HG03095 (cell line): ENCODE results near the gene LDLRAD4.

Experiments used
- ATAC-seq: cut with Tn5 transposase; IDR thresholded peaks from one replicate; pipeline ENCODE4 v1.9.1; 2021; ENCODE audit warnings: moderate library complexity; ENCODE audit not compliant: unreplicated experiment

Gene LDLRAD4

GRCh38 chr18:13542520-13542847 is 323.9 kb downstream of the LDLRAD4 start:
- ATAC-seq, result no peak

- ATAC-seq, result no peak
These were observed 324.6 kb downstream of the LDLRAD4 start for GRCh38 chr18:13543144-13543543.

DNA sequence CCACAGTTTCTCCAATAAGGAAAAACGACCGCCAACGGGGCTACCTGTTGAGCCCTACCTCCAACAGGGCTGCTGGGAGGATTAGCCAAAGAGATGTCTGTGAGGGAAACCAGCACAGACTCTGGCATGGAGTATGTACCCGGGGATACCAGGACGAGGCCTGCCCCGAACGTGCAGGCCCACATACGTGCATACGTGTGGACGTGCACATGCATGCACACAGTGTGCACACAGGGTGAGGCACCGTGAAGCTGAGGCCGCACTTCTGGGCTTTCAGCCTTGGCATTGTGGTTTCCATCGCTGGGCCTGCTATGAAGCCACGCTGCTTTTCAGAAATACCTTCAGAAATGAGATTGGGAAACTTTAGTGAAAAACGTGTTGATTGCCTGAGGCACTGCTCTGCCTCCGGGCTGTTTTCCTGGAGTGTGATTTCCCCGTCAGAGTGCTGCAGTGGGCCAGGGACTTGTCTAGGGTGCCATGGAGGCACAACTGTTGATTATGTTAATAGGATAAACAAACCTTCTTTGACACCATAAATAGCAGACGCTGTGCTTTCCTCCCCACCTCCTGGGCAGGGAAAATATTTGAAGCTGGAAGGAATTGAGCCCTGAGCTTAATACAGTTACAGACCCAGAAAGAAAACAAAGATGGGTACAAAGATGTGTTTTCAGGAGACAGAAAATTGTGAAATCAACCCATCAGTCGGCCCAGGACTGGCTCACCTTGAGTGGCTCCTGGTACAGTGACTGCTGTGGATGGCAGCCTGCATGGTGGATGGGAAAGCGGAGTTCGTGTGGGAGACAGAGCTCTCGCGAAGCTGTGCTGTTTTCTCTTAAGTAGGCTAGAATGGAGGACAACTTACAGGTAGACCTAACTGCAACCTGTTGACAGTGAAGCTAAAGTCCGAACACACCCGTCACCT is 325.5 kb downstream of the LDLRAD4 start:
- no peak for ATAC-seq

DNA sequence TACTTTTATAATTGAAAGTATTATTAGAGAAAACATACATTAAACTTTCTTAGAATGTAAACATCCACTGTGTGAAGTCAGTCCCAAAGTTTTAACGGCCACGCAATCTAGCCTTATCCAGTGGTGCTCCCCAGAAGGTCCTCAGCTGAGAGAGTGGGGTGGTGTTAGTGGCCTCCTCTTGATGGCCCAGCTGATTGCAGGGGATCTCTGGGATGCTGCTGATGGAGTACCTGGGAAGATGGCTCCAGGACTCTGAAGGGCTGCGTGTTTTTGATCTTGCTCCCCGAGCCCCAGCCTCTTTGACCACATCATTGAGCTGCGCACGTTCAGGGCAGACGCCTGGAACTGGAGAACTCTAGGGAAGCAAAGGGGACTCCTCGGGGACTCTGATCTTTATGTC is 326.4 kb downstream of the LDLRAD4 start:
- ATAC-seq, result no peak

- ATAC-seq, result no peak
These were observed 327.0 kb downstream of the LDLRAD4 start for GRCh38 chr18:13545514-13545913.

- no peak for ATAC-seq
These were observed 327.4 kb downstream of the LDLRAD4 start for GRCh38 chr18:13545955-13546354.

- ATAC-seq, result no peak
These were observed 328.1 kb downstream of the LDLRAD4 start for GRCh38 chr18:13546638-13547037.

DNA sequence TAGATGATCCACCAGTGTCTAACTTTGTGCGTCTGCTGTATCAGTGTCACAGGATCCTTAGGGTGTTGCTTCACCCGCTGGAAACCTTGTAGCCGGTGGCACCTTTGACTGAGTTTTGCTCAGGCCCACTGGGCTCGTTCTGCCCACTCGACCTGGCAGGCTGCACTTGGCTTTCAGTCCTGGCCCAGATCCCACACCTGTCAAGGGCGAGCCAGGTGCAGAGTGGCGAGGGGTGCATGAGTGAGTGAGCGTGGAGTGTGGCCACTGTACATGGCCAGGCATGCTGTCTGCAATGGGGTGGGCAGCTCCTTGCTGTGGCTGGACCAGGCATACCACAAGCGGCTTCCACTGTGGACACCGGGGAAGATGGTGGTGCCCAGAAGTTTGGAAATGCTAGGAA is 328.8 kb downstream of the LDLRAD4 start:
- no peak for ATAC-seq

DNA sequence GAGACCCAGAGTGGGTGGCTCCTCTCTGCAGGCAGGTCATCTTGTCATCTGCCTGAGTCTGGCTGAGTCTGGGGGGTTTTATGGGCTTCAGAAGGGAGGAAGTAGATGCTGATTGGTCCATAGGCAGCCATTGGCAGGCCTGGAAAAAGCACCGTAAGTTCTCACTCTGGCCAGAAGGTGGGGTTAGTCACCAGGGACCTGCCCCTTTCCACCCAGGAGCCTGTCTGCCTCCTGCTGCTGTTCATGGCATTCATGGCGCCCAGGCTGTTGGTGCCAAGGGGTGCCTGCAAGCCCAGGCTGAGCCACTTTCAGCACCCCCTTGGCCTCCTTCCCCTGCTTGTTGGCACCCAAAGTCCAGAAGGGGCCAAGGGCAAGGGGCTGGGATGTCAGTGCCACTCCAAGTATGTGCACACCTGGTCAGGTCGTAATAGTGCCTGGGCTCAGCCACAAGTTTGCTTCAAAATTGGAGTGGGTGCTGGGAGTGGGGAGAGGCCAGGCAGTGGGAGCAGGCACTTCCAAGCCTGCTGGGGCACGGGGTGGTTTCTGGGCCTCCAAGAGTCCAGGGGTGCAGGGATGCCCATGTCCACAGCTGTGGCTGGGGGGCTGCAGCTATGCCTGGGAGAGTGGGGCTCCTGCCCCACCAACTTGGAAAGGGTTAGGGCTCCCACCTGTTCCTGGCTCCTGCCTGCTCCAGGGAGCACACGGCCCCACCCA is 329.7 kb downstream of the LDLRAD4 start:
- ATAC-seq, result no peak

GRCh38 chr18:13548966-13549879 is 330.7 kb downstream of the LDLRAD4 start:
- peak; percentile 86 for ATAC-seq

- ATAC-seq, result no peak
These were observed 331.3 kb downstream of the LDLRAD4 start for GRCh38 chr18:13549880-13550232.

DNA sequence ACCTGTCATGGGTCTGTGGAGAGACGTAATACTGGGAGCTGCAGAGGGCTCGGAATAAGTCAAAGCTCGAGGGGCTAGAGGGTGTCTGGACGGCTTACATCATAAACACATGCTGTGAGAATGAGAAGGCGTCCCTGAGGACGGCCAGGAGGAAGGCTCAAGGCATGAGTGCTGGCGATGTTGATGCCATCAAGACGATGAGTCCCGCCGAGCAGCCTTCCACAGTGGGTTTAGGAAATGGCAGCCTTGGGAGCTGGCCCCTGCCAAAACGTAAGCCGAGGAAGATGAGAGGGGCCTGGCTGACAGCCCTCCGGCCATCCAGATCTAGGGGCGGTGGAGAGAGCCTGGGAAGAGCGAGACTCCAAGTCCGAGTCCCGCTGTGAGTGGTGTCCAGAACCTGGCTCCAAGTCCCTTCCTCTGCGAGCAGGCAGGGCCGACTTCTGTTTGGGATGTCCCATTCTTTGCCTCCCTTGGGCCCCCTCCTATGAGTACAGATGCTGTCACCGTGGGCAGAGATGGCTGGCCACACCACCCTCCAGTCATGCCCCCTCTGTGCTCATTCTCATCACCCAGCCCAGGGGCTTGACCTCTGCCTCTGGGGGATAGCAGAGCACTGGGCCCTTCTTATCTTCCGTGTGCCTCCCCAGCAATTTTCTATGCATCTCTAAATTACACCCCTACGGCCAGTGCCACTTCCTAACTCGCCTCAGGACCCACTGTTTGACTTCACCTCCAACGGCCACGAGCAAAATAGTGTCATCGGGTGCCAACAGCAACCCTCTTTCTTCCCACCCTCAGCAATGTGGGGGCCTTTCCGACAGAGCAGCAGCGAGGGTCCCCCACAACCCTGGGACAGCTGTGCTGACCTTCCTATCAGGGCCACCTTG is 332.1 kb downstream of the LDLRAD4 start:
- ATAC-seq, result no peak

- no peak for ATAC-seq
These were observed 332.7 kb downstream of the LDLRAD4 start for GRCh38 chr18:13551305-13551603.

DNA sequence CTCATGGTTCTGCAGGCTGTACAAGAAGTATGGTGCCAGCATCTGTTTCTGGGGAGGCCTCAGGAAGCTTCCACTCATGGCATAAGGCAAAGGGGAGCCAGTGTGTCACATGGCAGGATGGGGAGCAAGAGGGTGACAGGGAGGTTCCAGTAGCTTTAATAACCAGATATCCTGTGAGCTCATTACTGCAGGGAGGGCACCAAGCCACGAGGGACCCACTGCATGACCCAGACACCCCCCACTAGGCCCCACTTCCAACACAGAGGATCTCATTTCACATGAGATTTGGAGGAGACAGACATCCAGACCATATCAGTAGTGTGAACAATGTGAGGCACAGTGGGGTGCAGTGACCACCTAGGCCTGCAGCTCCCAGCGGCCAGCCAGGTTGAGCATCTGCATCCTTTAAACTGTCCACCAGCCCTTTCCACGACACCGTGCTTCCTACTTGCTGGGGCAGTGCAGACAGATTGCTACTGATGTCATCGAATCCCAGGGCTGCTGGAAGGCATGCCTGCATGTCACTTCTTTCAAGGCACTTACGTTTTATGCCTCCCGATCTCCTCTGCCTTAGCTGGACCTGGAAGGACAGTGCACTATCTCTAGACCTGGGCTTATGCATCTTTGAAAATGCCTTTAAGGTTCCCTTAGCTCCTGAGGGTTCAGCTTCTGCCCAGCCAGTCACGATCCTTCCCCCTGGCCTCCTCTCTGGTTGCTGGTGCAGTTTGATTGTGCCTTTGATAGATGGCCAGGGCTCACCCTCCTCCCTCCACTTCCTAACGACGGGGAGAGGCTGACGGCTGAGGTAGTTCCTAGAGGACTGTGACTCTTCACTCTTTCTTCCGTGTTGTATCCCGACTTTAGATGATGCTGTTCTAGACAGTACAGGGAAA is 333.5 kb downstream of the LDLRAD4 start:
- no peak for ATAC-seq

- ATAC-seq, result no peak
These were observed 334.9 kb downstream of the LDLRAD4 start for GRCh38 chr18:13553449-13553848.

GRCh38 chr18:13555192-13555591 is 336.6 kb downstream of the LDLRAD4 start:
- ATAC-seq, result no peak

DNA sequence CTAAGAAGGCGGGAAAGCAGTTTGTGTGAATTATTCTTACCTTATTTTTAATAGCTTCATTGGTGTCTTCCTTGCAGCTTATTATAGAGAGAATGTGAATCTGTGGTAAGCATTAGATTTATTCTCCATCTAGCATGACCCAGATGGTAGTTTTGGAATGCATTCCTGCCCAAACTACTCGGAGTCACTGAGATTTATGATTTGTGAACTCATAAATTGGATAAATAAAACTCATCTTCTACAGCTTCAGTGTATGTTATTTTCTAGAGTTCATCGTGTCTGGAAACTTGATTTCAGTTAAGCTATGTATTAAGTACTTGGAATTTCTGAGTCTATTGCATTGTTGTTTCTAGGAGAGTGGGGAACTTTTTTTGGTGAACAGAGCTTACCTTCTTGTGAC is 337.3 kb downstream of the LDLRAD4 start:
- ATAC-seq, result no peak

GRCh38 chr18:13556502-13556901 is 337.9 kb downstream of the LDLRAD4 start:
- no peak for ATAC-seq

DNA sequence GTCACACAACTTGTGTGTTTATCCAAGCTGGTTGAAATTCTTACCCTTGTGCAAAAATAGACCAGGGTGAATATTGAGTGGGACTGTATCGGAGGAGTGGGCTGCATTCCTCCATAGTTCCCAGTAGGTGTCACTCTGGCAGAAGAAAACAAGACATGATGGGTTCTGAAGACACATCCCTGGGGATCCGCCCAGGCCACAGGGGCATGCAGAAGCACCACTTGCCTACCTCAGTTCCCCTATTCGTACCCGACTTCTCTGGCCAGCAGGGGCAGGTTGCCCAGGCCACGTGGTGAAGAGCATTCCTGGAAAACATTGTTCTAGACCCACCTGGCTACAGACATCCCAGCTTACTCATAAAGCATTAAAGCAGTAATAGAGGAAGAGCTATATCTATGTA is 339.6 kb downstream of the LDLRAD4 start:
- ATAC-seq, result peak; percentile 44

- ATAC-seq, result no peak
These were observed 340.2 kb downstream of the LDLRAD4 start for GRCh38 chr18:13558790-13559189.
